GM12875 (cell line): Measurements from ENCODE around the gene PSAP.

Experiments
- H3K4me3 ChIP-seq: one replicate; pipeline ENCODE4 v1.5.1; 2011; ENCODE audit warnings: low read depth, low read length, control low read depth
- TF ChIP-seq, protein P1 (sequence below): IDR thresholded peaks from 2 replicates; pipeline ENCODE4 v1.5.1; 2011; ENCODE audit warnings: low read depth, mild to moderate bottlenecking, control low read depth, inconsistent platforms, low read length, moderate library complexity, borderline replicate concordance; ENCODE audit not compliant: insufficient read depth

The PSAP gene

DNA sequence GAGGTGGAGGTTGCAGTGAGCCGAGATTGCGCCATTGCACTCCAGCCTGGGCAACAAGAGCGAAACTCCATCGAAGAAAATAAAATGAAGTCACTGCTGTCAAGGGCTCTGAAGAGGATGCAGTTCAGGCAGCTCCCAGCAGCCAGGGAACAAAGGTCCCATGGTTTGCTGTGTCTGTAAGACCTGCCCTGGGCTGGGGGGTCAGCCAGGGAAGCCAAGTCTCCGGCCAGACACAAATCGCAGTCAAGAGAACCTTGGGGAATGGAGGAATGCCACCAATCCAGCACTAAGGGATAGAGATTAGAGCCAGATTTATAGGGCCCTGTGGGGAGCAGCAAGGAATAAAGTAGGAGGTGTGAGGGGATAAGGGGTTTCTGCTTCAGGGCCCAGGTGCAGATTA is 48.8 kb downstream of the PSAP start:
- no peak overlapping the region for H3K4me3 ChIP-seq
- TF ChIP-seq, protein P1, sequence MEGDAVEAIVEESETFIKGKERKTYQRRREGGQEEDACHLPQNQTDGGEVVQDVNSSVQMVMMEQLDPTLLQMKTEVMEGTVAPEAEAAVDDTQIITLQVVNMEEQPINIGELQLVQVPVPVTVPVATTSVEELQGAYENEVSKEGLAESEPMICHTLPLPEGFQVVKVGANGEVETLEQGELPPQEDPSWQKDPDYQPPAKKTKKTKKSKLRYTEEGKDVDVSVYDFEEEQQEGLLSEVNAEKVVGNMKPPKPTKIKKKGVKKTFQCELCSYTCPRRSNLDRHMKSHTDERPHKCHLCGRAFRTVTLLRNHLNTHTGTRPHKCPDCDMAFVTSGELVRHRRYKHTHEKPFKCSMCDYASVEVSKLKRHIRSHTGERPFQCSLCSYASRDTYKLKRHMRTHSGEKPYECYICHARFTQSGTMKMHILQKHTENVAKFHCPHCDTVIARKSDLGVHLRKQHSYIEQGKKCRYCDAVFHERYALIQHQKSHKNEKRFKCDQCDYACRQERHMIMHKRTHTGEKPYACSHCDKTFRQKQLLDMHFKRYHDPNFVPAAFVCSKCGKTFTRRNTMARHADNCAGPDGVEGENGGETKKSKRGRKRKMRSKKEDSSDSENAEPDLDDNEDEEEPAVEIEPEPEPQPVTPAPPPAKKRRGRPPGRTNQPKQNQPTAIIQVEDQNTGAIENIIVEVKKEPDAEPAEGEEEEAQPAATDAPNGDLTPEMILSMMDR: no peak

DNA sequence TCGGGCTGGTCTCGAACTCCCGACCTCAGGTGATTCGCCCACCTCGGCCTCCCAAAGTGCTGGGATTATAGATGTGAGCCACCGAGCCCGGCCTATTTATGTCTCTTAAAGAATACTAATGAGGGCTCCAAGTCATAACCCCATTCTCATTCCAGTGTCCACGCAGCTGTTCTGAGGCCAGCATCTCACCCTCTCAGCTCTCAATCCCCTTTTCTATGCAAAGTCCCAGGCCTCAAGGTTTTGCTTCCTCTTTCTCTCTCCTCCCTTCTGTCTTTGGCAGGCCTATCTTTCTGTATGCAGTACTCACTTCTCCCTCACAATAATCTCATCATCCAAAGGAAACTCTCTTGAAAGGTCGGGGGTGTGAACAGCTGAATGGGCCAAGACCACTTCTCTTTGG is 49.7 kb downstream of the PSAP start:
- TF ChIP-seq, protein P1: no peak
- no peak overlapping the region for H3K4me3 ChIP-seq

DNA sequence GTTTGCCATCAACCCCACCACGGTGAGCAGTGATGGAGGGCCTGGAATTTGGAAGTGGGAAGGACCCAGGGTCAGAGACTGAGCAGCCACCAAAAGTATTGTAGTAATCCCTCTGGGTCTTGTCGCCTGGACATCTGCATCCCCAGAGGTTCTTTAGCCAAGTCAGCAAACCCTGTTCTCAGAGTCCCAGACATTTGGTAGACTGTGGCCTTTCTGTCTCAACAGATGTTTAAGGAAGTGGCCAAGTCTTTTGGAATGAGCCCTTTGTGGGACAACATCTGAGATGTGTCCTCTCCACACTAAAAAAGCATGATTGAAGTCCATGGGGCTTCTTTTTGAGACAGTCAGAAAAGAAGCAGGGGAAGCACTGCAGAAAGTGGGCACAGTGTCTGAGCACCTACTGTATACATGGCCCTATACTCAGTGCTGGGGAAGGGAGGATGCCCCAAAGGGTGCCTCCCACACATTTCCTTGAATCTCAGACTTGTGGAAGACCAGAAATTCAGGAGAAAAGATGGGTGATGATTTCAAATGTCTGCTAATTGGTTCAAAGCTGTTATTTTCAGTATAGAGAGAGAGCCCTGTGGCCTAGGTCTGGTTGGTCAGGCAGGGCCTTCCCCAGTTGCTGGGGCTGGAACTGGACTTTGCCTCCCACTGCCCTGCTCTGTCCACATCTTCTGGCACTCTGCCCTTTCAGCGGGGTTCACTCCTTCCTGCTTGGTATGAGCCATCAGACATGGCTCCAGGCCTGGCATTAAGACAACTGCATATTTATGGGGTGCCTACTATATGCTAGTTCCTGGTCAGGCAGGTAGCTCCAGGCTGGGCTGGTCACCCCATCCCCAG is 51.2 kb downstream of the PSAP start:
- TF ChIP-seq, protein P1: no peak

DNA sequence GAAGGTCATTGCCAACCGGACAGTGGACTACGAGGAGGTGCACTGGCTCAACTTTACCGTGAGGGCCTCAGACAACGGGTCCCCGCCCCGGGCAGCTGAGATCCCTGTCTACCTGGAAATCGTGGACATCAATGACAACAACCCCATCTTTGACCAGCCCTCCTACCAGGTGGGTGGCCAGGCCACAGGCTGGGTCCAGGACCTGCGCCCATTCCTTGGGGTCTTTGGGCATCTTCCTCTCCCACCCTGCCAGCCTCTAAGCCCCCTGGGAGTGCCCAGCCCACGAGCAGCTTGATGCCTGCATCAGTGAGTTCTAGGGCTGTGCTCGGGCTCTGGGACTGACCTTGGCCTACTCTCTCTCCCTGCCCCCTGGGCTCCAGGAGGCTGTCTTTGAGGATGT is 51.9 kb downstream of the PSAP start:
- TF ChIP-seq, protein P1: no peak
- H3K4me3 ChIP-seq: no peak overlapping the region

More for the DNA sequence above, 51.2 kb downstream of the PSAP start:
- no peak overlapping the region for H3K4me3 ChIP-seq

DNA sequence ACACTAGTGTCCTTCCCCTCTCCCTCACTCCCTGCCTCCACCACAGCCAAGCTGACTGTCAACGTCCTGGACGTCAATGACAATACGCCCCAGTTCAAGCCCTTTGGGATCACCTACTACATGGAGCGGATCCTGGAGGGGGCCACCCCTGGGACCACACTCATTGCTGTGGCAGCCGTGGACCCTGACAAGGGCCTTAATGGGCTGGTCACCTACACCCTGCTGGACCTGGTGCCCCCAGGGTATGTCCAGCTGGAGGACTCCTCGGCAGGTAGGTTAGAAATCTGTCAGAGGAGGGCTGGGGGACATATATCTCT is 52.8 kb downstream of the PSAP start:
- TF ChIP-seq, protein P1: no peak
- H3K4me3 ChIP-seq: no peak overlapping the region

DNA sequence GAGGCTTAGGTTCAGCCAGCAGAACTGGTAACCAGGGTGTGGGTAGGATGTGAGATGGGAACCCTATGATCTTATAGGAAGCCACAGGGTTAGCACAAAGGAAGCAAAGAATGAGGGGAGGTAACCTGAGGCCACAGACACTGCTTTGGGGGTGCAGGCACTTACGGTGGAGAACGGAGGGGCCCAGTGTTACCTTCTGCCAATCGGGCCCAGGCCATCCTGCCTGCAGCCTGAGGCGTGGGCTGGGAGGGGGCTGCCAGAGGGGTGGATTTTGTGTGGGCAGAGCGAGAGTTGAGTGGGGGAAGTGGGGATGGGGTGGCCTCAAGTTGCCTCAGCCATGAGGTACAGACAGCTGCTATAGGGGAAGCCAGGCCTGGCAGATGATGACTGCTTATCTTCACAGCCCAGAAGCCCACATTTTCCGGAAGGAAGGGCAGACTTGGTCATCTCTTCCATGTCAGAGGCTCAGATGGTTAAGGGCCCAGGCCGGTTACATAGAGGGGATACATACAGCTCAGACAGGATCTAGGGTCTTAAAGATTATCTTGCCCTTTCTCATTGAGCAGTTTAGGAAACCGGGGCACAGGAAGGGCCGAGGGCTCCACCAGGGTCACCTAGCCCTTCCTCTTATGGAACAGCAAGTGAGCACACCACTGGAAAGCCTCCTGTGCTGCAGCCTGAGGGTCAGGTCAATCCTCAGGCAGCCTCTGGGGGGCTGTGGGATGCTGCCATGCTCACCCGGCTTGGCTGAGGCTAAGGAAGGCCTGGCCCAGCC is 53.3 kb downstream of the PSAP start:
- H3K4me3 ChIP-seq: no peak overlapping the region
- TF ChIP-seq, protein P1: no peak

DNA sequence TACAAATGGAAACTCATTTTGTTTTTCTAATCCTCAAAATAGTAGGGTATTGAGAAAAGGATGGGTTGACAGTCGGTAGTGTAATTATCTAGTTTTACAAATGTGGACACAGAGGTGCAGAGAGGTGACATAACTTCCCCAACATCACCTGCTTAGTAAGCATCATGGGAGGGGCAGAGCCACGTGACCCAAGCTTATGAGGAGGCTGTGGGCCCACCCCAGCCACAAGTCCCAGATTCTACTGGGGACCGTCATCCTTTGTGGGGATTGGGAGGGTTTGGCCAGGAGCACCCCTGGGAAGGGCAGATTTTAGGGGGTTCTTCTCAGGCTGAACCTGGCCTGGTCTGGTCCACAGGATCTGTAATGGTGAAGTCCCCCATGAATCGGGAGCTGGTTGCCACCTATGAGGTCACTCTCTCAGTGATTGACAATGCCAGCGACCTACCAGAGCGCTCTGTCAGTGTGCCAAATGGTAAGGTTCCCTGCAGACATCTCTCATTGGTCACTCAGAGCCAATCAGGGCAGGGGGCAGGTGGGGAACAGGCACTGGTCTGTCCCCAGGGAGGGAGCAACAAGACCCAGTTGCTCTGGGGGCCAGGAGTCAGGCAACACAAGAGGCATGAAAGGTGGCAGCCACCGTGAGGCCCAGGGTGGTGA is 54.2 kb downstream of the PSAP start:
- TF ChIP-seq, protein P1: no peak
- no peak overlapping the region for H3K4me3 ChIP-seq
